GM19395 (cell line): ENCODE measurements around the gene KIF23.
"Not testable (repeated sequence)": the region's sequence is repeated elsewhere in the genome, so short reads cannot be mapped to it uniquely, and the experiment has no call there.

Experiments
- ATAC-seq: cut with Tn5 transposase; IDR thresholded peaks from one replicate; pipeline ENCODE4 v1.9.1; 2021; ENCODE audit warnings: mild to moderate bottlenecking, moderate library complexity; ENCODE audit not compliant: unreplicated experiment

The KIF23 gene

GRCh38 chr15:69434238-69434637, 20.1 kb downstream of the KIF23 start:
- ATAC-seq = no peak

GRCh38 chr15:69434679-69435078, 20.5 kb downstream of the KIF23 start:
- no peak for ATAC-seq

- no peak for ATAC-seq
Observed at GRCh38 chr15:69435985-69436384, 21.8 kb downstream of the KIF23 start.

- no peak for ATAC-seq
Observed at GRCh38 chr15:69436951-69437350, 22.8 kb downstream of the KIF23 start.

GRCh38 chr15:69439623-69440022, 25.5 kb downstream of the KIF23 start:
- no peak for ATAC-seq

- peak; percentile 72 for ATAC-seq
Observed at GRCh38 chr15:69443032-69443611, 29.0 kb downstream of the KIF23 start.

- peak; percentile 57 for ATAC-seq
Observed at GRCh38 chr15:69444686-69445085, 30.5 kb downstream of the KIF23 start.

- no peak for ATAC-seq
Observed at GRCh38 chr15:69446953-69447352, 32.8 kb downstream of the KIF23 start.

- not testable (repeated sequence) for ATAC-seq
Observed at GRCh38 chr15:69450221-69450620, 36.1 kb downstream of the KIF23 start.

GRCh38 chr15:69450968-69451695, 37.0 kb downstream of the KIF23 start:
- ATAC-seq = no peak

GRCh38 chr15:69451951-69452691, 38.0 kb downstream of the KIF23 start:
- ATAC-seq = peak; percentile 51

GRCh38 chr15:69452692-69453521, 38.8 kb downstream of the KIF23 start, which contains the start of gene RPLP1:
Gene RPLP1, plus strand, starts transcription at chr15:69452818. Its CDS starts 131 bp downstream, at chr15:69452949.
- peak; percentile 79 for ATAC-seq

GRCh38 chr15:69454953-69455352, 40.8 kb downstream of the KIF23 start:
- ATAC-seq = no peak

- no peak for ATAC-seq
Observed at GRCh38 chr15:69456208-69457166, 42.3 kb downstream of the KIF23 start.

- no peak for ATAC-seq
Observed at GRCh38 chr15:69457304-69458280, 43.4 kb downstream of the KIF23 start.

GRCh38 chr15:69459066-69459465, 44.9 kb downstream of the KIF23 start:
- ATAC-seq = no peak

- no peak for ATAC-seq
Observed at GRCh38 chr15:69460481-69460880, 46.3 kb downstream of the KIF23 start.

- ATAC-seq = peak; percentile 9
Observed at GRCh38 chr15:69462030-69462492, 47.9 kb downstream of the KIF23 start.
